ENCODE measurements around the gene ENAH. TPM values are rescaled to one million over a fixed set of nuclear protein-coding genes. Genes with fewer than 3 reads are reported as not detected.
A peak's percentile ranks its signal among the peaks of the same experiment; 100 is the strongest.

ENAH gene
- total RNA-seq, 1 donor from 2014 or later = 137 TPM

- H3K9me3 Mint-ChIP-seq = no peaks in the 10 kb centered on the region
- no peaks in the 10 kb centered on the region for H3K36me3 Mint-ChIP-seq
- peaks cover 50% of the 10 kb centered on the region for H3K4me1 Mint-ChIP-seq
- no peak for DNase-seq (ENCODE audit: low spot score in 2 of 2, unreplicated experiment in 2 of 2)
- TF ChIP-seq, protein P1, sequence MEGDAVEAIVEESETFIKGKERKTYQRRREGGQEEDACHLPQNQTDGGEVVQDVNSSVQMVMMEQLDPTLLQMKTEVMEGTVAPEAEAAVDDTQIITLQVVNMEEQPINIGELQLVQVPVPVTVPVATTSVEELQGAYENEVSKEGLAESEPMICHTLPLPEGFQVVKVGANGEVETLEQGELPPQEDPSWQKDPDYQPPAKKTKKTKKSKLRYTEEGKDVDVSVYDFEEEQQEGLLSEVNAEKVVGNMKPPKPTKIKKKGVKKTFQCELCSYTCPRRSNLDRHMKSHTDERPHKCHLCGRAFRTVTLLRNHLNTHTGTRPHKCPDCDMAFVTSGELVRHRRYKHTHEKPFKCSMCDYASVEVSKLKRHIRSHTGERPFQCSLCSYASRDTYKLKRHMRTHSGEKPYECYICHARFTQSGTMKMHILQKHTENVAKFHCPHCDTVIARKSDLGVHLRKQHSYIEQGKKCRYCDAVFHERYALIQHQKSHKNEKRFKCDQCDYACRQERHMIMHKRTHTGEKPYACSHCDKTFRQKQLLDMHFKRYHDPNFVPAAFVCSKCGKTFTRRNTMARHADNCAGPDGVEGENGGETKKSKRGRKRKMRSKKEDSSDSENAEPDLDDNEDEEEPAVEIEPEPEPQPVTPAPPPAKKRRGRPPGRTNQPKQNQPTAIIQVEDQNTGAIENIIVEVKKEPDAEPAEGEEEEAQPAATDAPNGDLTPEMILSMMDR (IDR thresholded peaks at IDR 0.05; ENCODE audit: unreplicated experiment) = no peak
- peak overlapping the region; percentile 99 for H3K4me3 Mint-ChIP-seq
- H3K27ac Mint-ChIP-seq = peak overlapping the region; percentile 100
- no peaks in the 10 kb centered on the region for H3K27me3 Mint-ChIP-seq (ENCODE audit: low read depth)
Measured at GRCh38 chr1:225654277-225654597, 1.3 kb upstream of the ENAH start.

GRCh38 chr1:225653463-225654276 is 747 bp upstream of the ENAH start:
- H3K4me1 Mint-ChIP-seq = peaks cover 56% of the 10 kb centered on the region
- no peaks in the 10 kb centered on the region for H3K36me3 Mint-ChIP-seq
- H3K9me3 Mint-ChIP-seq = no peaks in the 10 kb centered on the region
- H3K27me3 Mint-ChIP-seq (ENCODE audit: low read depth) = no peaks in the 10 kb centered on the region
- H3K4me3 Mint-ChIP-seq = peak overlapping the region; percentile 99
- DNase-seq (ENCODE audit: low spot score in 2 of 2, unreplicated experiment in 2 of 2) = peak; percentile 35 to 74
- TF ChIP-seq, protein P1 (IDR thresholded peaks at IDR 0.05; ENCODE audit: unreplicated experiment) = no peak
- peak overlapping the region; percentile 100 for H3K27ac Mint-ChIP-seq

GRCh38 chr1:225651872-225652728 is 823 bp downstream of the ENAH start:
- no peaks in the 10 kb centered on the region for H3K9me3 Mint-ChIP-seq
- H3K4me3 Mint-ChIP-seq = peak overlapping the region; percentile 99
- no peaks in the 10 kb centered on the region for H3K36me3 Mint-ChIP-seq
- H3K27me3 Mint-ChIP-seq (ENCODE audit: low read depth) = no peaks in the 10 kb centered on the region
- TF ChIP-seq, protein P1 (IDR thresholded peaks at IDR 0.05; ENCODE audit: unreplicated experiment) = no peak
- DNase-seq (ENCODE audit: low spot score in 2 of 2, unreplicated experiment in 2 of 2) = no peak
- H3K27ac Mint-ChIP-seq = peak overlapping the region; percentile 99
- peaks cover 58% of the 10 kb centered on the region for H3K4me1 Mint-ChIP-seq

GRCh38 chr1:225651376-225651871 is 1.5 kb downstream of the ENAH start:
- TF ChIP-seq, protein P1 (IDR thresholded peaks at IDR 0.05; ENCODE audit: unreplicated experiment) = no peak
- H3K4me1 Mint-ChIP-seq = peaks cover 58% of the 10 kb centered on the region
- no peaks in the 10 kb centered on the region for H3K9me3 Mint-ChIP-seq
- H3K27me3 Mint-ChIP-seq (ENCODE audit: low read depth) = no peaks in the 10 kb centered on the region
- peak overlapping the region; percentile 99 for H3K4me3 Mint-ChIP-seq
- peak overlapping the region; percentile 99 for H3K27ac Mint-ChIP-seq
- no peak for DNase-seq (ENCODE audit: low spot score in 2 of 2, unreplicated experiment in 2 of 2)
- no peaks in the 10 kb centered on the region for H3K36me3 Mint-ChIP-seq

GRCh38 chr1:225650179-225650578 is 2.7 kb downstream of the ENAH start:
- peak overlapping the region; percentile 72 for H3K27ac Mint-ChIP-seq
- peaks cover 9% of the 10 kb centered on the region for H3K36me3 Mint-ChIP-seq
- peak overlapping the region; percentile 99 for H3K4me3 Mint-ChIP-seq
- DNase-seq (ENCODE audit: low spot score in 2 of 2, unreplicated experiment in 2 of 2) = no peak
- peaks cover 48% of the 10 kb centered on the region for H3K4me1 Mint-ChIP-seq
- no peaks in the 10 kb centered on the region for H3K27me3 Mint-ChIP-seq (ENCODE audit: low read depth)
- peaks cover 4% of the 10 kb centered on the region for H3K9me3 Mint-ChIP-seq
- TF ChIP-seq, protein P1 (IDR thresholded peaks at IDR 0.05; ENCODE audit: unreplicated experiment) = no peak
